HG03439 (cell line): ENCODE results near the gene KIRREL3.

Experiments used
- ATAC-seq: cut with Tn5 transposase; IDR thresholded peaks from one replicate; pipeline ENCODE4 v1.9.1; 2021; ENCODE audit warnings: mild to moderate bottlenecking, moderate library complexity; ENCODE audit not compliant: unreplicated experiment

The KIRREL3 gene

DNA sequence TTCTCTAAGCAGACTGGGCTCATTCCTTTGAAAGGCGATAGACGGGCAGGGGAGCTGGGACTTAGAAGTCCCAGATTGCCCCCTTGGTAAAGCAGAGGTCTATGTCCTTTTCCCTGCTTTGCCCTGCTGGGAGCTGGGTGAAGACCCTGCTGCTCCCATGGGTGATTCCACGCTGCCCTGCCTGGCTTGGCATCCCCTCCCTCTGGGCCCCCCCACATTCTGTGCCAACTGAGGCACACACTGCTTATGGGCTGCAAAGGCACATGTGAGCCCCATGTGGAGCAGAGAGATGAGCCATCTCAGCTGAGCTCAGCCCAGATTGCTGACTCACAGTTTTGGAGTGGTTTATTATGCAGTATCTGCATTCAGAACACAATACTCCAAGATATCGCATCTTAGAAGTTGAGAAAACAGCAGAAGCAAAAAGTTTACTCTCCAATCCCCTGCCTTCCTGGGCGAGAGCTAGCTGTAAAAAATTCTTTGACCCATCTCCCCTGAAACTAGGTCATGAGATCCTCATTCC lies 517.9 kb downstream of the KIRREL3 start:
- ATAC-seq: no peak

DNA sequence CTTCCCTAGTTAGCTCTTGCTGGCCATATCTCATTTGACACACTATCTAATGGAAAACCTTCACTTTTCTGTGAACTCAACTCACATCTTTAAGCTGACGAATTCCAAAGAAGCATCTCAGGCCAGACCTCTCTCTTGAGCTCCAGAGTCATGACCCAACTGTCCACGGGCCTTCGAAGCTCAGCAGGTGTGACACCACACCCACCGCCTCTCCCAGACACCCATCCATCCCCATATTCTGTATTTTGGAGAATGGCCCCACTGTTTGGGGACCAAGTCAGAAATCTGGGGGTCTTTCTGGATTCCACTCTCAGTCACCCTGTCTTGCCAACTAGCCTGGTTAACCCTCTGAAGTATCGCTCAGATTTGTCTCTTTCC lies 519.3 kb downstream of the KIRREL3 start:
- ATAC-seq: no peak

DNA sequence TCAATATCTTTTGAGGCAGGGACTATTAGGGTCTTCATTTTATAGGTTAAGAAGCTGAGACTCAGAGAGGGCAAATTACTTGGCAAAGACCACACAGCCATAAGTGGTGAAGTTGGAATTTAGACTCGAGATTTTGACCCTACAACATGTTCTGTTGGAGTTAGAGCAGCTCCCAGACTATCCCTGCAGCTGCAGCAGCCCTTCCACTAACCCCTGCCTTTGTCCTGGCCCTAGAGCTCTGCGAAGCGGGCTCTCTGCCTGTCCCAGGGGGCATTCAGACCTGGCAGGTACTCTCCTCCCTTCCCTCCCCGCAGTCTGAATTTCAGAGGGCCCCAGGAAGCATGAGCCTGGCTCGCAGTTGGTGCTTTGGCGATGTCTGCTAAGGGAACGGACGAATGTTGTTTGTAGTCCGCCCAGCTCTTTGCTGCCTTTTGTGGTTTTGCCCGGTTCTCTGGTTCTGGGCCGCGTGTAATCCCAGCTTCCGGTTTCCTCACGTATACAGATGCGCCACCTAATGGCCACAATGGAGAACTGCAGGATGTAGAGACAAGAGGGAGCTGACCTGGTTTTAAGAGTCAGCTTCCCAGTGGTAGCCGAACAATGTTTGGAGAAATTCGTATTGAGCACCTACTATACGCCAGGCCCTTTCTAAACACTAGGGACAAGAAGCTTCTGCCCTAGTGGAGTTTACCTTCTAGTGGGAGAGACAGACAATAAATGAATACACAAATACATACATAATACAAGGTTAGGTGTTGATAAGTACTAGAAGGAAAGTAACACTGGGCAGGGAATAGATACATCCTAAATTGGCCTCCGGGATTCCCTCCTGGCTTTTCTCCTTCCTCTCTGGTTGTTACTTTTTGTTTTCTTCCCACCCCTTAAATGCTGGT lies 519.9 kb downstream of the KIRREL3 start:
- ATAC-seq: peak; percentile 70

DNA sequence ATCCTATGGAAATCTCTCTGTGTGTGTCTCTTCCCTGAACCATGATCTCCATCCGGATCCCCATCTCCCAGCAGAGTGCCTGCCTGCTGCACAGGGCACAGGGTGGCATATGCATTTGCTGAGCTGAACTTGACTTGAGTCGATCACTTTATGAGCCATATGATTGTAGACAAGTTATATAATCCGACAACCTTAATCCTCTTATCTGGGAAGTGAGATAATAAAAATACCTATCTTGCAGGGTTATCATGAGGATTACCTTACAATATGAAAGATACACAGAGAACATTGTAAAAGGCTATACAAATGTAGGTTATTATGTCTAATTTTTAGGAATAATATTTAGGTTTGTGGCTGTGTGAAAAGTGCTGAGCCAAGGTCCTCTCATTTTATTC lies 520.6 kb downstream of the KIRREL3 start:
- no peak for ATAC-seq

DNA sequence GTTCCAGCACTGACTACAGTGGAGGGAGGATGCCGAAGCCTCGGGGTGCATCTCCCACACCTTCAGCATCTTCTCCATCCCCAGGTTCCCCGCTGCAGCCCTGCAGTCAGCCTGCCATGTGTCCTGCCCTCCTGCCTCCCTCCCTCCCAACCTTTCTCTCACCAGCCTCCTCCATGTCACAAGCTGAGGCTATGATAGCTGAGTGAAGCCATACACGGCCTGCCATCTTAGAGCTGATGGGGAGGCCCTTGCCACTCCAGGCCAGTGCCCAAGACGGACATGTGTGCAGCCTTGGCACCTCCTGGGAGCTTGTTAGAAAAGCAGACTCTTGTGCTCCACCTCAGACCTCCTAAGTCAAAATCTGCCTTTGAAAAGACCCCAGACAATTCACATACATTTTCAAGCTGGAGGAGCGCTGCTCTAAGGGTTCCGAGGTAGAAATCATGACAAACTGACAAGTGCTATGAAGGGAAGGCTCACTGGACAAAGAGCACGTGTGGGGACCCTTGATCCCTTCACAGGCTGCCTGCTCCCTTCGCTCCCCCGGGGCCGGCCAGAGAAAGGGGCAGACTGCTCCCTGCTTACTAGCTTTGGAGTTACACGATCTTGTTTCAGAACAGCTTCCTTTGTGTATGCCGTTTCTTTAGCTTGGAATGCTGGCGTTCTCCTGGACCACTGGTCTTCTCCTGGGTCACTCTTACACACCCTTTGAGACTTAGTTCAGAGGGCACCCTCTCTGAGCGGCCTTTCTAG lies 521.2 kb downstream of the KIRREL3 start:
- ATAC-seq: no peak

DNA sequence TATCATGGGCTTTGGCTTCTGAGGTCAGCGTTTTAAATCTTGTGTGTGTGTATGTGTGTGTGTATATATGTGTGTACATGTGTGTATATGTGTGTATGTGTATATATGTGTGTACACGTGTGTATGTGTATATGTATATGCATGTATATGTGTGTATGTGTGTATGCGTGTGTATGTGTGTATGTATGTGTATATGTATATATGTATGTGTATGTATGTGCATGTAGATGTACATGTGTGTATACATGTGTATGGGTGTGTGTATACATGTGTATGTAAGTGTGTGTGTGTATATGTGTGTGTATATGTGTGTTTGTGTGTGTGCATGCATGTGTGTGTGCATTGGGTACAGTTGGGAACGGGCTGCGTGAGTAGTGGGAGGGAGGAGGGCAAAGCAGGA lies 522.1 kb downstream of the KIRREL3 start:
- no peak for ATAC-seq

DNA sequence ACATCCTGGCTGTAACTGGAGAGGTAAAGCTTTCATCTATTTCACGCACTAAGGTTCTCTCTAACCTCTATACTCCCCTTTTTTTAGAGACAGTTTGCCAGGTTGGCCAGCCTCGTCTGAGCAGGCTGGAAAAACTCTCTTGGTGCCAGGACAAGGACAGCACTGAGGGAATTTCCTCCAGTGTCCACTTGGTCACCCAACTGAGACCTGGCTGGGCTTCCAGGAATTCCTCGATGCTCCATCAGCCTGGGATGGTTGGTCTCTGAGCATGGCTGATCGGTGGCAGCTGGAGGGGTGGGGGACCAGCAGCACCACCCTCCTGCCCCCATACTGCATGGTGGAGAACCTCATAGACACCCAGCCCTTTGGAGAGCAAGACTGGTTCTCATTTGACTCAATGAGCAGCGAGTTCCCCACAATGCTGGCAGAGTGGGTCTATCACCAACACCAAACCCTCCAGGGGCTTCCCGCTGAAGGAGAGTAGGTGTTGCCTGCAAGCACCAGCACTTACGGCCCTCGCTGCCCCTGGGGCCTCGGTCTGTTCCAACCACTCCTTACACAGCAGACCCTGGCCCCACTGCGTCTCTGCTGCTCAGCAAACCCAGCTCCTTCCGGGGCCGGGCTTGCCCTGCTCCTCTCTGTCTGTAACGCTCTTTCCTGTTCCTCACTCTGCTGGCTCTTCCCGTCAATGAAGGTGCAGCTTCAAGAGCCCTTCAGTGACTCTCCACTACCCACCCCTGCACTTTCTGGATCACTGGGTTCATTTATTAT lies 522.9 kb downstream of the KIRREL3 start:
- ATAC-seq: no peak

DNA sequence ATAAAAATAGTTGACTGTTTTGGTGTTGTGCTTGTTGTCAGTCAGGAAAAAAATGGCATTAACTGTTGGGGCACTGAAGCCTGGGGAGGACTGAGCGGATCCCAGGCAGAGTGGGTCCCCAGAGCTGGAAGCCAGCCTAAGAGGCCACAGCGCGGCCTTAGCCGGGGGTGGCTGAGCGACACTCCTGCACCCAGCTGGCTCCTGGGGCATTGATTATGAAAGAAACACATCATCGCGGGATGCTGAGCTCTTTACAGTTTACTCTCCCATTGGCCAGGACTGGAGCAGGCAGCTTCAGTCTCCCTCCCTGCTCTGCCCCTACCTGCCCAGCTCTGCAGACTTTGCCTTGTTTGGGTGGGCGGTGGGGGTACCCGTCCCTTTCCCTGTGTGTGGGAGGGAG lies 523.6 kb downstream of the KIRREL3 start:
- ATAC-seq: no peak

DNA sequence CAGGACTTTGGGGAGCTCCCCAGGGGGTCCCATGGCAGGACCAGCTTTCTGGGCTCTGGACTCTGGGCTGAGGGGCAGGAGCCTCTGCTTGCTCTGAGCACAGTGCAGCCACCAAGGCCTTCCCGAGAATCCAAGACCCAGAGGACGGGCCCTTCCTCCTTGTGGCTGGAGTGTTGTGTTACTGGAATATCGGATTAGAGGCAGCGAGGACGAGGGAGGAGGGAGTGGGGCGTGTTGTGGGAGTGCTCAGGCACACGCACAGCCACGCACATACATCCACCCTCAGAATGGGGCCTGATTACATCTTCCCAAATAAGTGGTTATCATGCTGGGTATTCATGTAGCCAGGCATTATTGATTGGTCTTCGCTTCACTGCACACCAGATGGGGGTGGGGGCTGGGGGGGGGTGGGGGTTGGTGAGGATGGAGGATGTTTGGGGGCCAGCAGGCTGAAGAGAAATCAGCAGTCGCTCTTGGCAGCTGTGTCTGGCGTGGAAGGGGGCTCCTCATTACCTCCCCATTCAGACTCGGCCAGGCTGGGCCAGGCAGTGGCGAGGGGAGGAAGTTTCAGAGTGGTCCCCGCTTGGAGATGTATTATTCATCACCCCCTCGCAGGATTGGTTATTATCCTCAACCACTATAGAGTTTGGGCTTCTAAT lies 524.2 kb downstream of the KIRREL3 start:
- ATAC-seq: no peak

DNA sequence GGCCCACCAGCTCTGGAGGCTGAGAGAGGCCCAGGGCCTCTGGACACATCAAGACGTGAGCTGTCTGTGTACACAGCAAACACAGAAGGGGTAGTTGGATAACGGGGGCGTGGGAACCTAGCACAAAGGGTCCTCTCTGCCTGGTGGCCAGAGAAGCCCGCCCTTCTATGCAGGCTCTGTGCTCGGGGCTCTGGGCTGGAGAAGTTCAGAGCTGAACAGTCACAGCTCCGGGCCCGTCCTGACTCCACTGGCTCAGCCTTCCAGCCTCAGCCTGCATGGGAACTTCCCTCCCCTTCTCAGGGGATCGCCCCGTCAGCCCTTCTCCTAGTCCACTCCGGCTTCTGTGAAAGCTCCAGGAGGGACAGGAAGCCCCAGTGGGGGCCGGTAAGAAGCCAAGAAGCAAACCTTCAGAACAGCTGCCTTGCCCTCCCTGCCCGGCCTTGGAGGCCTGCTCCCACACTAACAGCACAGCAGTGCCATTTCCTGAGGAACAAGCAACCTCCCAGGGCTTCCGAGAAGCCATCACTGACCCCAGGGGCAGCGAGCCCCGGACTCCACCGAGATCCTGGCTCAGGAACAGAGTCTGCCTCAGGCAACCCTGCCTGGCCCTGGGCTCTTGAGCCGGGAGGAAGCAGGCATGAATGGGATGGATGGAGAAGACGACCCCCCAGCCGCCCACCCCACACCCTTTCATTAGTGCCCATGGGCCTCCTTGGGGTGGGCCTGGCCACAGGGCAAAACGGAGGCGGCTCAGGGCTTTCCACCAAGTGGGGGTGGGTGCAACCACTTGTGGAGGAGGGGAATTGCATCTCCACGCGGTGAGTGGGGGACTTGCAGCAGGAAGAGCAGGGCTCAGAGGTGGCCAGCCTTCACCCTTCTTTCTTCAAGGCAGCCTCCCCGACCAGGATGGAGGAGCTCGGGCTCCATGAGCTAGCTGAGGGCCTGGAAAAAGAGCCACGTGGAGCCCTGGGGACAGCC lies 525.3 kb downstream of the KIRREL3 start:
- no peak for ATAC-seq

DNA sequence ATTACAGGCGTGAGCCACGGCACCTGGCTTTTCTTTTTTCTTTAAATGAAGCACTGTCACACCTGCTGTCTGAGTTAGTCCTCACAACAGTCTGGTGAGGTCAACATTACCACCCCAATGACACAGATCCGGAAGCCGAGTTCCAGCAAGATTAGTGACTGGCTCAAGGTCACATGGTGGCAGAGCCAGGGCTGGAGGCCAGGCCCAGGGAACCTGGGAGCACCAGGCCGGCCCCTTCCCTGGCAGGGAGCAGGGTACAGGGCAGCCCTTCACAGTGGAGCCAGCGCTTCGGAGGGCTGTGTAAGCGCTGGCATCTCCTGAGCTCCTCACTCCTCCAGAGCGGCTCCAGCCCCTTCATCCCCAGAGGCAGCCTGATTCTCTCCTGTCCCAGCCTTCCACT lies 526.4 kb downstream of the KIRREL3 start:
- ATAC-seq: no peak

DNA sequence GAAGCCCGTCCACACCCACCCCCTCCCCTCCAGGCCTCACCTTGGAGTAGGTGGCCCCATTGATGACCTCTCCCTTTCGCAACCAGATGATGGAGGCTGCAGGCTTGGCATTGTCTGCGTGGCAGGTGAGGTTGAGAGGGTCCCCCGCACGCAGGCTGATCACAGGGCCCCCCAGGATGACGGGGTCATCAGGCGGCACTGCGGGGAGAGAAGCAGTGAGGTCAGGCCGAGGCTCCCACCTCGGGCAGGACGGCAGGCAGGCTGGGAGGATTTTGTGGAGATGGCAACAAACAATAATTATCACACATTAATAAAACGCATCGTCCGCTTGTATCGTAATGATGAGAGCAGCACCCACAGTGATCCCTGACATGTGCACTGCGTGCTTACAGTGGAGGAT lies 527.3 kb downstream of the KIRREL3 start:
- ATAC-seq: no peak

DNA sequence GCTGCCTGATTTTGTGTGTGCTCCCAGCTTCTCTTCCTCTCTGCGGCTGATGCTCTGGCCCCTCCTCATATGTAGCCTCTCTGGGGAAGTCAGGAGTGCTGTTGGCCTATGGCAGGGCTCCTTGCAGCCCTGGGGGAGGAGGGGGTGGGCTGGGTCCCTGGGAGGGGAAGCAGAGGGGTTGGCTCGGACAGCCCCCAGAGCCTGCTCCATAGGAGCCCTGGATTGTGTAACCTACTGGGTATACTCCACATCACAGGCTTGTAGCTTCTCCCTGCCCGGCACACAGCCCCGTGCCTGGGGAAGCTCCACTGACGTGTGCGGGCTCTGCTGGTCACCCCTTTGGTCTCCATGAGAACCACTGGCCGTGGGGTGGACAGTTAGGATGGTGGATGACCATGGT lies 531.3 kb downstream of the KIRREL3 start:
- no peak for ATAC-seq

DNA sequence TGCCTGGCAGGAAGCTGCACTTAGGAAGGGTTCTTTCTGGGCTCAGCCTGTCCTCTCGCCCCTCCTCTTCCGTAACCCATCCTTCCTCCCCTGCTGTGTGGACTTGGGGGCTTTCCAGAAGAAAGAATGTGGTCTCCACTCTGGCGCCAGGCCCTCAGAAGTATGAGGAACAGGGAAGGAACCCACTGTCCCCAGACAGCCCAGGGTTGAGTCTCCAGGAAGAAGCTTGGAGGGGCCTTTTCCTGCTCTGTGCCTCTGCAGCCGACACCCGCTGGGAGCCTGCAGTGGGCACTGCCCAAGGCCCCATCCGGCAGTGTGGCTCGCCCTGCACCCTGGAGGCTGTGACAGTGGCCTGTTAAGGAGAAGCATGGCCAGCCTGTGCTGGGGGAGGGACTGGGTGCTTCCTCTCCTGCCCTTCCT lies 532.5 kb downstream of the KIRREL3 start:
- ATAC-seq: no peak

DNA sequence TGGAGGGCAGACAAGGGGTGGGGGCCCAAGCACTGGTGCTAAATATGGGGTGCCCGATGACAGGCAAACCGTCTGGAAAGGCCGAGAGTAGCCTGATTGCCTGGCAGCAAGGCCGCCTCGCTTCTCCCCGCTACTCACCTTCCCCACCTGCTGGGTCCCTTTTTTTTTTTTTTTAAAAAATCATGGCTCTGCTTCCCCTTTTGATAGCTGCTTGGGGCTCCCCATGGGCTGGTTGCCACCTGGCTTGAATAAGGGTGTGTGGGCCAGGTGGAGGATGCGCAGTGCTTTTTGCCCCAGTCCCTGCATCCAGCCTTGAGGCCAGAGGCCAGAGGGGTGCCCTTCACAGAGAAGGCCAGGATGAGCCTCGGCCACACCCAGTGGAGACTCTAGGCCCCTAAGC lies 533.1 kb downstream of the KIRREL3 start:
- no peak for ATAC-seq

DNA sequence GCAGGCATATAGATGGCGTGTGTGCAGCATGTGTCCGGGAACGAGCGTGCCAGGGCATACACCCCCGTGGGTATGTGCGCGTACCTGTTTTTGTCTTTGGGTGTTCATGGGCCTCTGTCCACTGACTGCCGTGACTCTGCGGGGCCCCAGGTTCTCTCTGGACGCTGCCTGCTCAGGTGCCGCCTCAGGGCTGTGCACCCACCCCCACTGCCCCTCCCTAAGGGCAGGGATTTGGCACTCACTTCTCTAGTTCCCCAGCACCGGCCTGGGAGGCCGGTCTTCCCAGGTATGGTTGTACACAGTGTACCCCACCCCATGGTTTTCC lies 533.6 kb downstream of the KIRREL3 start:
- ATAC-seq: no peak

DNA sequence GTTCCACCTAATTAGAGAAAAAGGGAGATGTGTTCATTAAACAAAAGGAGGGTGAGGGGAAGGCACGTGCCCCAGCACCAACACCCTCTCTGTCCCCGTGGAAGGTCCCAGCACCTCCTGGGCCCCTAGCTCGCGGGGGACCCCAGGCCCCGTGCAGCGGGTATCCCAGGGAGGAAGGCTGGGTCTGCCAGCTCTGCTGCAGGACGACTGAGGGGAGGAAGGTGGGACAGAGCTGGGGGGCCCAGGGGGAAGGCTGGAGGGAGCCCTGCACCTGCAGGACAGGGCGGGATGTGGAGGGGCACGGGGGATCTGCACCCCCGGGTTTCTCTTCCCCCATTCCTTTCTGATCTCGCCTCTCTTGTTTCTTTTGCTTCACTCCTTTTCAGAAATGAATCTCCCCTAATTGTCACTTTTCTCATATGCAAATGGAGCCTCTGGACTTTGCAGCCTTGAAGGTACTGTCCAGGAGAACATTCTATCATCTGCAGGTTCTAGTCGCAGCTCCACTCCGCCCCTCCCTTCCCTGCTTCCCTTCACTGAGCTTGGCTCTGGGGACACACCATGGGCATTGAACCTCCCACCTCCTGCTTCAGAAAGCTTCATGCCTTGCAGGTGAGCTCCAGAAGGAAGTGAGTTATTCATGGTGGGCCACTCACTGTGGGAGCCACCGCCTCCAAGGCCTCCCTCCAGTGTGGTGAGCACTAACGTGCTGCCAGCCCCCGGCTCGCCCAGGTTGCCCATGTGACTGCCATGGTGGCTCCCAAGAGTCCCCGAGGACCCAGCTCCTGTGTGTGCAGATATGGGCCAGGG lies 534.1 kb downstream of the KIRREL3 start:
- ATAC-seq: no peak

DNA sequence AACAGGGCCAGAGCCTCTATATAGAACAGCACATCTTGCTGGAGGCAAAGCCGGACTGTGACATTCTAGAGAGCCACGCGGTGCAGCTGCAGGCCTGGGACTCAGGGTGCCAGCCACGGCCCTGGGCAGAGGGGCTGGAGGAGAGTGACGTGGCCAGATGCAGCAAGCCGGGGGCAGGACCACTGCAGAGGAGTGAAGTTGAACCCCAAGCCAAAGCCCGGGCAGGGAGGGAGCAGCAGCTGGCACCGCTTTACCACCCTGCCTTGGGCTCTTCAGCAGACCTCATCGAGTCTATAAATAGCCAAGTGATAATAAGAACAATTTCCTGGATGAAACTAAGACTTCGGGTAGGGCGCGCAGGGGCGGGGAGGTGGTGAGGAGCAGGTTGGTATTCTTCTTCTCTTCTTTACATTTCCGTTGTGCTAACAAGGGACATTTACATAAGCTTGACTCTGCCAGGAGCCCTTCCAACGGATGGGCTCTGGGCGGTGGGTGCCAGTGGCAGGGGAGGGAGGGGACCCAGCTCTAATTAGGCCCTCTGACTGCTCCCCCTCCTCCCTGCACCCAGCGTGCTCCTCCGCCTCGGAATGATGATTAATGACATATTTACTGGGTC lies 534.9 kb downstream of the KIRREL3 start:
- ATAC-seq: peak; percentile 84
